GM21528 (cell line): Measurements from ENCODE around the gene GRB10.
"Not testable (repeated sequence)": the region's sequence is repeated elsewhere in the genome, so short reads cannot be mapped to it uniquely, and the experiment has no call there.

Experiments
- ATAC-seq: cut with Tn5 transposase; IDR thresholded peaks from one replicate; pipeline ENCODE4 v1.9.1; 2021; ENCODE audit warnings: mild to moderate bottlenecking, moderate library complexity; ENCODE audit not compliant: unreplicated experiment, low FRiP score

GRB10 gene

GRCh38 chr7:50748472-50748871 is 34.2 kb downstream of the GRB10 start:
- ATAC-seq: no peak

DNA sequence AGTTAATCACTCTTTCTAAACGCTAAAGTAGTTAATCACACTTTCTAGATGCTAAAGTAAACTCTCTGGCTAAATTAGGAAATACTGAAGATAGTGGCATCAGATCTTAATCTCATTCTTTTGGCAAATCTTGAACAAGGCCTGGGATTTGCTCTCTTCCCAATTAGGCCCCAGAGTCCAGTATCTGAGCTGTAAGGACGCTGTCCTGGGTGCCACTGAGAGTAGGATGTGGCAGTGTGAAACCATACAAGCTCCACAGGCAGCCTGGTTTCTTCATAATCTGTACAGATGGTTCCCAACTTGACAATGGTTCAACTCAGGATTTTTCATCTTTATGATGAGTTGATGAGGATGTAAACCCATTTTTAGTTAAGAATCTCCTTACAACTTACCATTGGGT is 36.9 kb downstream of the GRB10 start:
- no peak for ATAC-seq

DNA sequence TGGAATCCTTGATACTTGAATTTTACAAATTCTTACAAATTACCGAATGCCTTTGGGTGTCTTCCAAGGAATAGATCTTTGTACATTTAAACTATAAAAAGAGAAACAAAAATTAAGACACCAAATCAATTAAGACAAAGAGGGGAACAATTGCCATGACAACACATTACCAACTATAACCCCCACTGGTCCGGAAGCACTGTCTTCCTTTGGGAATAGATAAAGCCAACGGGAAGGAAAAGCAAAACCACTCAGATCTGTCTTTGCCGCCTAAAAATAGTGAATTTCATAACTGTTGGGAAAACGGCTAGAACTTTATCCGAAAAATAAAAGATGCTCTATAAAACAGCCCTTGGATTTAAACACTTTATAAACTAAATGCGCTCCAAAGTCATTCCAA is 37.4 kb downstream of the GRB10 start:
- no peak for ATAC-seq

- ATAC-seq: no peak
Measured at GRCh38 chr7:50743893-50744292, 38.8 kb downstream of the GRB10 start.

- no peak for ATAC-seq
Measured at GRCh38 chr7:50743016-50743415, 39.7 kb downstream of the GRB10 start.

GRCh38 chr7:50742401-50742800 is 40.3 kb downstream of the GRB10 start:
- ATAC-seq: no peak

DNA sequence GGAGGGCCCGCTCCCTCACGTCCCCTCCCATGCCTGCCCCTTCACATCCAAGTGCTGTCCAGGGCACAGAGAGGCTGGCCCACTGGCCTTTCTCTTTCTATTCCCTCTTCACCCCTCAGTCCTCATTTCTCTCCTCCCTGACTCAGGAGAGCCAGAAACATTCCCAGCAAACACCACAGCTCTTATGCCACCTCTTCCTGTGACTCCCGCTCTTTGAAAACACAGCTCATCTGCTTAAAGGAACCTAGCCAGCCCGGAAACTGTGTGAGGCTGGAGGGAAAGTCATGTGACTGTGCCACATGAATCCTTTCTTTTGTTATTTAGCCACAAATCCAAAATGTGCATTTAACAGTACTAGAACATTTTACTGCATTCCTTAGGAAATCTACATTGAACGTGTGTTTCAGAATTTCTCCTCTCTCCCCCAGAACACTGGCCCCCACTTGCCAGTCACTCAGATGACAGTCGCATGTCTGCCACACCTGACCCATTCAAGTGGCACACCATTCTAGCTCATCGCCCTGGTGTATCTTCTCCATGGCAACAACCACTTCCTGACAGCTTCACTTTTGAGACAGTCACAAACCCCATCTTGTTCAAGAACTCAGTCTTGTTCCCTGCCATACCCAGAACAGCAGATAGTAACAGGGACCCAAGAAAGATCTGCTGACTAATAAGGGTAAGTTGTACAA is 42.8 kb downstream of the GRB10 start:
- no peak for ATAC-seq

DNA sequence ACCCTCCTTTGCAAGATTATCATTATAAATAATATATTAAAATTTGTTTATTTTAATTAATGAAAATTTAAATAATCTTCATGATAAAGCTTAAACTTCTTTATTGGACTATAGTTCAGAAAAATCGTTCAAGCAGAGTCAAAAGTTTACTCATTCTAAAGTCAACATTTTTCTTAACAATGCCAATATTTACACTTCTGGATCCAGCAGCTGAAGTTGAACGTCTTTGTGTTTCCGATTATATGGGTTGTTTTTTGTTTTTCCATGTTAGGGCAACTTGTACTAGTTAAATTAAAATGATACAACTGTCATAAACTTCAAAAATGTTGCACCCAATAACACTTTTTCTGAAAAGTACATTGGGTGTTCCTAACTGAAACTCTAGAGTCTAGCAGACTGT is 43.8 kb downstream of the GRB10 start:
- no peak for ATAC-seq

DNA sequence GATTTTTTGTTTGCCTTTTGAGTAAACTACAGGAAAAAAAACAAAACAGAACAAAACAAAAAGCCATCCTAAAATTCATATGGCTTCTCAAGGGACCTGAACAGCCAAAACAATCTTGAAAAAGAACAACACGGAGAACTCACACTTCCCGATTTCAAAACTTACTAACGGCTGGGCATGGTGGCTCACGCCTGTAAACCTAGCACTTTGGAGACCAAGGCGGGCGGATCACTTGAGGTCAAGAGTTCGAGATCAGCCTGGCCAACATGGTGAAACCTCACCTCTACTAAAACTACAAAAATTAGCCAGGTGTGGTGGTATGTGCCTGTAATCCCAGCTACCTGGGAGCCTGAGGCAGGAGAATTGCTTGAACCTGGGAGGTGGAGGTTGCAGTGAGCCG is 46.9 kb downstream of the GRB10 start:
- ATAC-seq: not testable (repeated sequence)

DNA sequence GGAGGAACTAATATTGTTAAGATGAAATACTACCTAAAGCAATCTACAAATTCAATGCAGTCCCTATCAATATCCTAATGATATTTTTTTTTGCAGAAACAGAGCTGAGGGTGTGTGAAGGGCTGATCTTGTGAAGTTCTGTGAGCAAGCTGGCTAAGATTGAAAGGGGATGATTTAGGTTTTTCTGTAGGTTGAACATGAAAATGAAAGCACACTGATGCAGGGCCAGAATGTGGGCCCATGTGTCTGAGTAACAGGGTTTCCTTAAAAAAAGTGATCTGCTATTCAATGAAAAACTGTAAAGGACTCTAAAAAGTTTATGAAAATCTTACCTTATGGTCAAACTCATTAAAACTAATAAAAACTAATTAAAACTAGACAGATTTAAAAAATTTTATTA is 47.4 kb downstream of the GRB10 start:
- no peak for ATAC-seq

- no peak for ATAC-seq
Measured at GRCh38 chr7:50734246-50734645, 48.5 kb downstream of the GRB10 start.

DNA sequence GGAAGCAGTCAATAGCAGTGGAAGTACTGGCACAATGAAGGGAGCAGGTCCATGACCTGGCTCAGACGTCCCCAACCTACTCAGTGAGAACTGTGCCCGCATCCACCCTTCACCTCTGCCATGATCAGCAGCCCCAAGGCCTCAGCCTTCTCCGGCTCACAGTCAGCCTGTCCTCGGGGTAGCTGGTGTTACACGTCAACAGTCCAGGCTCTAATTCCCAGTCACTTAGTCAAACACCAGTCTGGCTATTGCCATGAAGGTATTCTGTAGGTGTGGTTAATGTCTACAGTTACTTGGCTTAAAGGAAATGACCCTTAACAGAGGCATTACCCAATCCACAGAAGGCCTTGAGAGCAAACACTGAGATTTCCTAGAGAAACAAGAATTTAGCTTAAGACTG is 49.1 kb downstream of the GRB10 start:
- no peak for ATAC-seq

DNA sequence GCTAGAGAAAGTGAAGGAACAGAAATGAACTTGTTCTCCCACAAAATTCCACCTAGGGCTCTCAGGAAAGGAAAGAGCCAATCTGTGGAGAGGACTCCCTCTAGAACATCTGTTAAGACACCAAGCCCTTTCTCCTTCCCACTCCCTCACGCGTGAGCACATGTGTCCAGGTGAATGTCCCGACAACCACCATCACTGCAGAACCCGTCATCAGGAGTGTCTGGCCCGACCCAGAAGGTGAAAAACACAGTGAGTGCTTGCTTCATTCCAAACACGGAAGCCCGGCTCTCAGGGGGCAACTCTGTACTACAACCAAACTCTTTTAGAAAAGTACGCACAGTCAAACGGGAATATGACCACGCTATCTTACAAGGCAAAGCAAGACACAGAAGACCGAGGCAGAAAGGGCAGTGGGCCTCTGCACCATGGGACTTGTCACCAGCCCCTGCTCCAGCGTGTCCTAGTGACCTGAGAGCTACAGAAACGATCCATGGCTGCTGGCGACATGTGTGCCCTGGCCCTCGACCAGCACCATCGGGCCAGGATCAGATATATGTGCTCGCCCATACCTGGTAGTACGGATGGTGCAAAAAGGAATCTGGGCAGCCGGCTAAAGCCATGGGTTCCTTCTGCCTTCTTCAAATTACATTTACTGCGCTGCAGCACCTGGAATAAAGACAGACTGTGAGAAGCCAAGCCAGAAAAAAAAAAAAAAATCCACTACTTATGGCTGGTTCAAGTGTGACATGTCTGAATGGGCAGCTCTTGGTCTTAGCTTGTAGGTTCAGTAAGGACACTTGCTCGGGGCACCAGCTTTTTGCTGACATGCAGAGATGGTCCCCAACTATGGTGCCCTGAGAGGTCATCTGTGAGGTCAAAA is 50.8 kb downstream of the GRB10 start:
- ATAC-seq: no peak

DNA sequence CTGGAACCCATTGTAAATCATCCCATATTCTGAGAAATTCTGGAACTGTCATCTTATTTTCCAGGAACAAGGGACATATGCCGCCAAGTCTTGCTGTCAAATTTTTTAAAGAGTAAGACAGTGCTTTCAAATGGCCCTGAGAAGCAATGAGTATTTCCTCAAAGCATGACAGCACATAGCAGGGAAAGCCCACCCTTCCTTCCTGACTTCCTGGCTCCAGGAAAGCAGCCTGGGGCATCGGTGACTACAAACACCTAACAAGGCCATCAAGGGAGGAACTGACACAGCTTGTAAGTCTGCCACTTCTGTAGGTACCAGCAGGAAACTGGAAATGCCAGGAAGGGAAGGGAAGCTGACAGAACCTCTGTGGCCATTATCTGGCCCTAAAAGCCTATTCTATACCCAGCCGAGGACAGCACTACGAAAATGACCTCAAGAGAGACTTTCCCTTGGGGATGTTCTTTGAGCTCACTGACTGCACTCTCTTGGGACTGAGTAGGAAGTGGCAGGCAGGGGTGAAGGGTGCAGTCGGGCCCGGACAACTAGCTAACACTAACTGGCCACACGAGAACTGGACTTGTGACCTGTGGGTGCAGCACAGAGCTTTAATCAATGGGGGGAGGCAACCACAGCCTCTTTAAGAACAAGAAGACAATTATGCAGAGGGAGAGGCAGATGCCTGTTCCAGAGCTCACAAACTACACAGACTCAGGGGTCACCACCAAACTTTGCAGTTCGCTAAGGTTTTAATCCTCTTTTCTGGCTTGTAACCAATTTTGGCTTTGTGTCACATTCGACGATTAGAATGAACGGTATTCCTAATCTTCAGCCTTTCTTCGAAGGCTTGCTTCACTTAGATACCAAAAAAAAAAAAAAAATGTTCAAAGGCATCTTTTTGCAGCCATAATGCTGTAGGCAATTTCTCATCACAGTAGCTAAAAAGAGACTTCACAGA is 52.0 kb downstream of the GRB10 start:
- ATAC-seq: no peak

DNA sequence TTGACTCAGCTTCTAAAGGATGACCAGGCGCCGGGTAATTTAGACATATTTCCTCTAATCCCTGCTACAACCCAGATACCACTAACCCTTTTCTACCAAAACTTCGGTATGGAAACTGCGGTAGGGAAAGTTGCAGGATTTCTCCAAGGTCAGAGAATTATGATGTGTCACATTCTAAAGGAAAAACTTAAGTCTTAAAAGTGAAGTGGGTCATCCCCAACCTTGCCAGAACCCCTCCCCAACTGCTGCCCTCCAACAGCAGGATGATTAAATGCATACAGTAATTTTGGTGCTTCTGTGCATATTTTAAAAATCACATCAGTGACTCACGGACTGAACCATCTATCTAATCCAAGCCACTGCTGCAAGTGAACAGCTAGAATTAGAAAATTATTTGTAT is 52.7 kb downstream of the GRB10 start:
- ATAC-seq: no peak

DNA sequence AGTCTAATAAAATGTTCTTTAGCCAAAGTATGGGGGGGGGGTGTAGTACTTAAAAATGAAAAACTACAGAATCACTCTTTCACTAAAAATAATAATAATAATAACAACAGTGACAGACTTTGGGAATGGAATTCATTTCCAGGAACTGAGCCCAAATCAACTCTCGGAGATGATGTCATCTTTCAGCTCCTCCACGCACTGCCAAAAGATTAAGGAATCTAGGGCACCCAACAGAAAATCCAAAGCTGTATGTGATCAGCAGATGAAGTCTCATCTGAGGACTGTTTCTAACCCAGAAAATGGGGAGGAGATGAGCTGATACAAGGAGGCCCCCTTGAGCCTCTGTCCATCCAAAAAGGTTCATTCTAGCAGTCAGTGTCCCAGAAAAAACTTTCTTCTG is 54.5 kb downstream of the GRB10 start:
- no peak for ATAC-seq

GRCh38 chr7:50727711-50728110 is 55.0 kb downstream of the GRB10 start:
- ATAC-seq: no peak

GRCh38 chr7:50727072-50727471 is 55.6 kb downstream of the GRB10 start:
- no peak for ATAC-seq

- no peak for ATAC-seq
Measured at GRCh38 chr7:50725774-50726173, 56.9 kb downstream of the GRB10 start.

GRCh38 chr7:50724526-50725520 is 57.9 kb downstream of the GRB10 start:
- no peak for ATAC-seq
